GM23338 (cell line): ENCODE data around the gene LHX3. TPM values are rescaled to one million over a fixed set of nuclear protein-coding genes. Genes with fewer than 3 reads are reported as not detected.

Source experiments
- ATAC-seq: fragments of 200-7000 bp; cut with Tn5 transposase; 3 replicates; pipeline ENCODE4 v1.9.1; 2020
- DNase-seq: peaks from one replicate; pipeline ENCODE4 v3.0.0-alpha.2; 2015; ENCODE audit warnings: low spot score
- H2AFZ ChIP-seq: fragments of 200-600 bp; sonication (generic); 2 replicates; pipeline ENCODE4 v1.8.0; 2016; ENCODE audit warnings: antibody characterized with exemption, mild to moderate bottlenecking, moderate library complexity
- H3F3A ChIP-seq: fragments of 200-600 bp; sonication (generic); replicated peaks from 2 replicates; pipeline ENCODE4 v1.8.0; 2017; ENCODE audit warnings: antibody characterized with exemption, mixed run types, low read depth
- H3K27ac ChIP-seq: fragments of 200-600 bp; sonication (generic); 2 replicates; pipeline ENCODE4 v1.6.1; 2016; ENCODE audit warnings: low read depth
- H3K27me3 ChIP-seq: fragments of 200-600 bp; sonication (generic); 2 replicates; pipeline ENCODE4 v1.8.0; 2016; ENCODE audit warnings: mild to moderate bottlenecking, mixed run types, moderate library complexity; ENCODE audit not compliant: insufficient read depth
- H3K36me3 ChIP-seq: fragments of 200-600 bp; sonication (generic); 2 replicates; pipeline ENCODE4 v1.8.0; 2016; ENCODE audit warnings: mild to moderate bottlenecking; ENCODE audit not compliant: insufficient read depth
- H3K4me1 ChIP-seq: fragments of 200-600 bp; sonication (generic); 2 replicates; pipeline ENCODE4 v1.8.0; 2016; ENCODE audit warnings: mild to moderate bottlenecking, moderate library complexity; ENCODE audit not compliant: insufficient read depth
- H3K4me2 ChIP-seq: fragments of 200-600 bp; sonication (generic); 2 replicates; pipeline ENCODE4 v1.7.1; 2017; ENCODE audit warnings: mixed run types
- H3K4me3 ChIP-seq: fragments of 200-600 bp; sonication (generic); 2 replicates; pipeline ENCODE4 v1.6.1; 2016; ENCODE audit warnings: mixed run types
- H3K79me2 ChIP-seq: fragments of 200-600 bp; sonication (generic); replicated peaks from 2 replicates; pipeline ENCODE4 v1.8.0; 2017; ENCODE audit warnings: mild to moderate bottlenecking; ENCODE audit not compliant: insufficient read depth
- H3K9me2 ChIP-seq: fragments of 200-600 bp; sonication (generic); 2 replicates; pipeline ENCODE4 v1.8.0; 2017; ENCODE audit not compliant: insufficient read depth
- H4K20me1 ChIP-seq: fragments of 200-600 bp; sonication (generic); replicated peaks from 2 replicates; pipeline ENCODE4 v1.8.0; 2017; ENCODE audit warnings: mild to moderate bottlenecking; ENCODE audit not compliant: insufficient read depth
- H3K27ac Mint-ChIP-seq: 2 replicates; pipeline ENCODE4 v1.8.0; 2020; ENCODE audit warnings: inconsistent platforms, mild to moderate bottlenecking, moderate library complexity, mixed read lengths
- H3K27me3 Mint-ChIP-seq: 3 replicates; pipeline ENCODE4 v1.8.0; 2022; ENCODE audit warnings: low read depth, mild to moderate bottlenecking, moderate library complexity, mixed read lengths, inconsistent platforms; ENCODE audit not compliant: insufficient read depth, poor library complexity
- H3K36me3 Mint-ChIP-seq: 3 replicates; pipeline ENCODE4 v1.8.0; 2021; ENCODE audit warnings: low read depth, mild to moderate bottlenecking, inconsistent platforms, moderate library complexity, mixed read lengths
- H3K4me1 Mint-ChIP-seq: 3 replicates; pipeline ENCODE4 v1.8.0; 2020; ENCODE audit warnings: mild to moderate bottlenecking, inconsistent platforms, mixed read lengths
- H3K4me3 Mint-ChIP-seq: 3 replicates; pipeline ENCODE4 v1.8.0; 2021; ENCODE audit warnings: moderate library complexity, mild to moderate bottlenecking, inconsistent platforms, mixed read lengths
- H3K9me3 Mint-ChIP-seq: 3 replicates; pipeline ENCODE4 v1.8.0; 2020; ENCODE audit warnings: moderate library complexity, mild to moderate bottlenecking, inconsistent platforms, mixed read lengths
- CREB1 ChIP-seq: fragments of 250-450 bp; sonication (Bioruptor Pico); IDR thresholded peaks from 2 replicates; pipeline ENCODE4 v1.5.0; 2020; ENCODE audit warnings: low read depth, mild to moderate bottlenecking, moderate library complexity
- CTCF ChIP-seq, 2 experiments: fragments of 200-600 bp in 1 of 2; sonication (generic) in 1 of 2; conservative IDR thresholded peaks; 2 replicates each; pipeline versions ENCODE4 v1.5.1 to v1.6.1; 2016 to 2017; ENCODE audit warnings: antibody characterized with exemption in 2 of 2, low read depth in 2 of 2, mild to moderate bottlenecking in 2 of 2, moderate library complexity in 1 of 2
- ETS1 ChIP-seq: IDR thresholded peaks from 2 replicates; pipeline ENCODE4 v1.6.1; 2016; ENCODE audit warnings: antibody characterized with exemption
- EZH2 ChIP-seq: fragments of 200-600 bp; sonication (generic); IDR thresholded peaks from one replicate; pipeline ENCODE4 v1.8.0; 2017; ENCODE audit warnings: antibody characterized with exemption, mild to moderate bottlenecking, low read depth; ENCODE audit not compliant: unreplicated experiment
- EZH2phosphoT487 ChIP-seq: fragments of 200-600 bp; sonication (generic); IDR thresholded peaks from one replicate; pipeline ENCODE4 v1.8.1; 2018; ENCODE audit warnings: antibody characterized with exemption; ENCODE audit not compliant: unreplicated experiment
- JUNB ChIP-seq: IDR thresholded peaks from one replicate; pipeline ENCODE4 v1.6.1; 2016; ENCODE audit warnings: antibody characterized with exemption; ENCODE audit not compliant: unreplicated experiment
- NANOG ChIP-seq: IDR thresholded peaks from 2 replicates; pipeline ENCODE4 v1.6.1; 2016; ENCODE audit warnings: antibody characterized with exemption, borderline replicate concordance
- POLR2AphosphoS5 ChIP-seq: IDR thresholded peaks from 2 replicates; pipeline ENCODE4 v1.6.1; 2016; ENCODE audit warnings: antibody characterized with exemption, low read depth
- REST ChIP-seq: IDR thresholded peaks from one replicate; pipeline ENCODE4 v1.6.1; 2018; ENCODE audit warnings: antibody characterized with exemption; ENCODE audit not compliant: unreplicated experiment
- STAT1 ChIP-seq: IDR thresholded peaks from one replicate; pipeline ENCODE4 v1.6.1; 2016; ENCODE audit warnings: antibody characterized with exemption; ENCODE audit not compliant: unreplicated experiment
- ZNF114 ChIP-seq: fragments of 250-450 bp; sonication (Bioruptor Pico); IDR thresholded peaks from 2 replicates; pipeline ENCODE4 v1.5.0; 2020; ENCODE audit warnings: mild to moderate bottlenecking, moderate library complexity
- ZNF331 ChIP-seq: fragments of 250-450 bp; sonication (Bioruptor Pico); IDR thresholded peaks from 2 replicates; pipeline ENCODE4 v1.5.0; 2020; ENCODE audit warnings: low read depth, mild to moderate bottlenecking, moderate library complexity
- ZNF462 ChIP-seq: fragments of 250-450 bp; sonication (Bioruptor Pico); IDR thresholded peaks from 2 replicates; pipeline ENCODE4 v1.5.0; 2020; ENCODE audit warnings: mild to moderate bottlenecking, moderate library complexity
- polyA plus RNA-seq: library from polyadenylated mRNA; unstranded; fragments of >200 nt; fragmentation: Nextera tagmentation; extraction: Ambion mirVana; gene quantifications from 2 replicates; pipeline ENCODE4 v1.2.1, GENCODE V29; 2016
- total RNA-seq: library from RNA; depleted of rRNA; stranded (reverse); fragments of >200 nt; shearing (Covaris generic); gene quantifications from 2 replicates; pipeline ENCODE4 v1.2.3, GENCODE V29; 2014

The LHX3 gene
- total and polyA plus RNA-seq, 2 experiments from 2014 or later, result 0.08 TPM; not detected in 1

- peaks cover 28% of the 10 kb centered on the region for H3K4me1 Mint-ChIP-seq
- peaks cover 81% of the 10 kb centered on the region for H3K79me2 ChIP-seq
- no peak overlapping the region for H2AFZ ChIP-seq
- H3K27ac ChIP-seq, result no peak overlapping the region
- no peak overlapping the region for H3K4me3 Mint-ChIP-seq
- TF ChIP-seq CREB1 (no peak), ZNF462 (CRISPR knock-in tag) (no peak), EZH2phosphoT487 (no peak), REST (no peak), ZNF114 (no peak), CTCF (conservative IDR thresholded peaks at IDR 0.05; ENCODE audit: low read depth in 2 of 2) (no peak), ETS1 (no peak), POLR2AphosphoS5 (no peak), EZH2 (no peak), ZNF331 (CRISPR knock-in tag) (no peak), JUNB (no peak), NANOG (no peak), STAT1 (no peak)
- H3K9me2 ChIP-seq, result no peaks in the 10 kb centered on the region
- H3K4me3 ChIP-seq, result no peak overlapping the region
- H3K36me3 ChIP-seq, result no peaks in the 10 kb centered on the region
- peaks cover 53% of the 10 kb centered on the region for H4K20me1 ChIP-seq
- no peaks in the 10 kb centered on the region for H3K36me3 Mint-ChIP-seq
- no peak for ATAC-seq
- H3K27ac Mint-ChIP-seq, result no peak overlapping the region
- peaks cover 21% of the 10 kb centered on the region for H3K4me1 ChIP-seq
- H3F3A ChIP-seq, result 0 out of 2 replicates have a peak, but pooled peaks cover 5% of the 10 kb centered on the region
- no peaks in the 10 kb centered on the region for H3K9me3 Mint-ChIP-seq
- DNase-seq, result no peak
- H3K27me3 Mint-ChIP-seq, result peaks cover 13% of the 10 kb centered on the region
- no peak overlapping the region for H3K4me2 ChIP-seq
- no peaks in the 10 kb centered on the region for H3K27me3 ChIP-seq
Observed at GRCh38 chr9:136240941-136241340, 36.0 kb upstream of the LHX3 start.
